SHP77 treated with DMSO at 0.1 percent for 48 hours (cell line): ENCODE measurements around the gene DDX1.

Experiments
- DNase-seq: peaks from one replicate; lab custom pipeline; 2025; lab: John Stamatoyannopoulos, UW

Gene DDX1

DNA sequence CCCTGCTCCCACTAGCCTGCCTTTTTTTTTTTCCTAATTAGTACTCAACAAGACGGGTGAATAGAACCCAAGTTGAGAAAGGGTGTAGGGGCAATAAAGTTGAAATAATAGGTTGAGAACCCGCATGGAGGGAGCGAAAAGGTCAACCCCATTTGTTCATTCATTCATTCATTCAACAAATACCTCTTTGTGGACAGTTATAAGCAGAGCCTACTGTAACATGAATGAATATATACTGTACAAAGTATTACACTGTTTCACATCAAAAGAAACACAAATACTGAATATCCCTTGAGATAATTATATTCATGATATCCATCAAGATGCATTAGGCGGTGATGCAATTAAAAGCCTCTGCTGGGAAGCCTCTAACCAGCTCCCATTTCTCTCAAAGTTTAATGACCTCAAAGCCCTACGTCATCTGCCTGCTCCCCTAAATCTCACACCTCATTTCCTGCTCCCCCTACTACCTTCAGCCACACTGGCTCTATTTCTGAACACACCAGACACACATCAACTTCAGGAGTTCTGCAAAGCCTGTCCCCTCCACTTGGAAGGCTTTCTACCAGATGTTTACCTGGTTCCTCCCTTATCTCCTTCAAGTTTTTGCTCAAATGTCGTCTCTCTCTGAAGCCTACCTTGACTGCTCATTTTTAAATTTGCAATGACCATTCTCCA is 29.2 kb upstream of the DDX1 start:
- no peak for DNase-seq

DNA sequence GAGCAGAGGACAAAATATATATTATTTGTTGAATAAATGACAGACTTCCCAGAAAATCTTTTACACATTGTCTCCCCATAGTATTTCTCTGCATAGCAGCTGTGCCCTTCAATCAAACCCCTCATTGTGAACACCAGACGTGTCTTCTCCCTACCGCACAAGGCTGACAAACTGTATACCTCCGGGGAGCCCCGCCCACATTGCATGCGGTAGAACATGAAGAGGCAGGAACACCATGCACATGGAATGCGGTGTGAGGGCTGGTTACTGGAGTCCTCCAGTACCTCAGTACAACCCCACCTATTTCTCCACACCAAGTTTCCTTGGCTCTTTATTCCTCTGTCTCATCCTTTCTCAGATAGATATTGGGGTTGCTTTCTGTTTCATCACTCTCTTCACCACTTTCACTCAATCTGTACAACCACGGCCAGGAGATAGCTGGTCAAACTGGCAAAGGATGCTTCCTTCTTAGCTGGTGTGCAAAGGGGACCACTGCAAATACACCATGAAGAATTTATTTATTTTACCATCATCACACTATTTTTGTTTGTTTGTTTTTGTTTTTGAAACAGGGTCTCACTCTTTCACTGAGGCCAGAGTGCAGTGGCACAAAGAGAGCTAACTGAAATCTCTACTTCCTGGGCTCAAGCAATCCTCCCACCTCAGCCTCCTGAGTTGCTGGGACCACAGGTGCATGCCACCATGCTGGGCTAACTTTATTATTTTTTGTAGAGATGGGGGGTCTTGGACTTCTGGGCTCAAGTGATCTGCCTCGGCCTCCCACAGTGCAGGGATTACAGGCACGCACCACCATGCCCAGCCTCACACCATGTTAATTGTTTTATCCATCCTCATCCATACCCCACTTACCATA is 28.2 kb upstream of the DDX1 start:
- no peak for DNase-seq

DNA sequence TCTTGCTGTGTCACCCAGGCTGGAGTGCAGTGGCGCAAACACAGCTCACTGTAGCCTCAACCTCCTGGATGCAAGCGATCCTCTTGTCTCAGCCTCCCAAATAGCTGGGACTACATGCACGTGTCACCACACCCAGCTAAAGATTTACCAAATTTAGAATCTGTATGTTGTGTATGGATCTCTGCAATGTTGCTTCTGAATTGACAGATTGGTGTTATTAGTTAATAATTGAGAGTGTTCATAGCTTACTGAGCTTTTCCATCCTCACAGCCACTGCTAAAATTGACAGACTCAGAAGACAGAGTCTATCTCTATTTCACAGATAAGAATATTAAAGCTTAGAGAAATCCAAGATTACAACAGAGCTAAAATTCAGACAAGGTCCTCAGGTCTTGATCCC is 26.3 kb upstream of the DDX1 start:
- no peak for DNase-seq

DNA sequence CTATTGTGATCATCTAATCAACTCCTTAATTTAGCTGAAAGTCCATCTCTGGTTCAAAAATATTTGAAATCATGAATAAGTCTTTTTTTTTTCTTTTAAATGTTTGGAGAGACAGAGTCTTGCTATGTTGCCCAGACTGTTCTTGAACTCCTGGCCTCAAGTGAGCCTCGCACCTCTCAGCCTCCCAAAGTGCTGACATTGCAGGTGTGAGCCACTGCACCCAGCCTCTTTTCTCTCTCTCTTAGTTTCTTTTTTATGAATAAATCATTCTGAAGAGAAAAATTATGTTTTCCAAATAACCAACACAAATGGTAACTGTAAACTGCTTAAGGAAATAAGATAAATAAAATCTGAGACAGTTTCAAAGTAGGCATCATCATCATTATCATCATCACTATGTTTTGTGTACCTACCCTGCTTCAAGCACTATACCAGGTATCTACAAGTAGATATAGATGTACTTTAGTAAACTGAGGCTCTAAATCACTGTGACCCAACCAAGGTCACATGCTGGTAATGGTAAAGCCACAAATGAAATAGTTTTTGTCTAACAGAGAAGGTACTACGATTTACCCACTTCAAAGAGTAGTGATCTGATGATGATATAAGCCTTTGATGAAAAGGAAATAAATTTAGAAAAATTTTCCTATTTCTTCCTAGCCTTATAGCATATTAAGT is 25.5 kb upstream of the DDX1 start:
- no peak for DNase-seq

DNA sequence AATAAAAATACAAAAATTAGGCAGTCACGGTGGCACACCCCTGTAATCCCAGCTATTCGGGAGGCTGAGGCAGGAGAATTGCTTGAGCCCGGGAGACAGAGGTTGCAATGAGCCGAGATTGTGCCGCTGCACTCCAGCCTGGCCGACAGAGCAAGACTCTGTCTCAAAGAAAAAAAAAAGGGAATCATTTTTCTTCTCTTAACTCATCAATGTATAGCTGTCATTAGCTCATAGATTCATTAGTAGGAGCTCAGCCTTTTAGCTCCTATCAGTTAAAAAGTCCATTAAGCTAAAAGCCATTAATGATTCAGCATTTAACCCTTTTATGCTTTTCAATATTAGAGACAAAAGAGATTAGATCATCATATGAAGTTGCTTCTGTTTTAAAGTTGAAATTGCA is 24.8 kb upstream of the DDX1 start:
- no peak for DNase-seq

DNA sequence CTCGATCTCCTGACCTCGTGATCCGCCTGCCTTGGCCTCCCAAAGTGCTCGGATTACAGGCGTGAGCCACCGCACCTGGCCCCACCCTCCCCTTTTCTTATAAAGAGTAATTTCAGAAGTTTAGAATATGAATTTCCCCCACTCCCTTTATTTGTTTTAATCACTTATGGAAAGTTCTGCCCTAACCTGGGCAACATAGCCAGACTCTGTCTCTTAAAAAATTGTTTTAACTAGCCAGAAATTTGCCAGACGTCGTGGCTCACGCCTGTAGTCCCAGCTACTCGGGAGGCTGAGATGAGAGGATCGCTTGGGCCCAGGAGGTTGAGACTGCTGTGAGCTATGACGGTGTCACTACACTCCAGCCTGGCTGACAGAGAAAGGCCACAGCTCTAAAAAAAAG is 22.8 kb upstream of the DDX1 start:
- no peak for DNase-seq

DNA sequence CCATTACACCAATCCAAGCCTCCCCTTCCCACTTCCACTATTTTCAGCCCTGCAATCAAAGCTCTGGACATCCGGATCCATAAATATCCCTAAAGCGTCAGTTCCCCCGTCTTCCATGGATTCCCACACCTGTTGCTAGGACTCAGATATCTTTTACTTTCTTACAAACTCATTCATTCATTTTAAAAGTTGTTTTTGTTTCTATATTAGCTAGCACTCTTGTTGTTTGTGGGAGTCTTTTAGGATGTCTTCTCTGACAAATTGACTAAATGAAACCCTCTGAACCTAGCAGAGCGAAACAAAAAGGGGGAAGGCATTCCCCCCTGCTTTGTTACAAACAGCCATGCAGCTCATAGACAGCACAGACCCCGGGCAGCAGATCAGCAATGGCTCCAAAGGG is 21.6 kb upstream of the DDX1 start:
- DNase-seq: no peak

DNA sequence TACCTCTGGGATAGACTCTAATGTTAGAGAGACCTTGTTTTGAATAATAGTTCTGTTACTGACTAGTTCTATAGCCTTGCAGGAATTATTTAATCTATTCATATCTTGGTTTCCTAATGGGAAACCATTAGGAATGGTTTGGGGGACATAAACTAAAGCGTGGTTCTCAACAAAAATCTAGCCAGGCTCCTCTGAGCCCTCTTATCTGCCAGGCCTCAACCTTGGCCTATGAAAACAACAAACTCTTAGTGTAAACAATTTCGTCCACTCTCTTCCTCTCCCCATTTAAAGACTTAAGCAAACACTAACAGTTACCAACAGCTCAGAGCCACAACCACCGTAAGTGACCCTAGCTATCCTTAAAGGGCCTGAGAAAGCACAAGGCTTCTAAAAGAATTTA is 19.9 kb upstream of the DDX1 start:
- no peak for DNase-seq

DNA sequence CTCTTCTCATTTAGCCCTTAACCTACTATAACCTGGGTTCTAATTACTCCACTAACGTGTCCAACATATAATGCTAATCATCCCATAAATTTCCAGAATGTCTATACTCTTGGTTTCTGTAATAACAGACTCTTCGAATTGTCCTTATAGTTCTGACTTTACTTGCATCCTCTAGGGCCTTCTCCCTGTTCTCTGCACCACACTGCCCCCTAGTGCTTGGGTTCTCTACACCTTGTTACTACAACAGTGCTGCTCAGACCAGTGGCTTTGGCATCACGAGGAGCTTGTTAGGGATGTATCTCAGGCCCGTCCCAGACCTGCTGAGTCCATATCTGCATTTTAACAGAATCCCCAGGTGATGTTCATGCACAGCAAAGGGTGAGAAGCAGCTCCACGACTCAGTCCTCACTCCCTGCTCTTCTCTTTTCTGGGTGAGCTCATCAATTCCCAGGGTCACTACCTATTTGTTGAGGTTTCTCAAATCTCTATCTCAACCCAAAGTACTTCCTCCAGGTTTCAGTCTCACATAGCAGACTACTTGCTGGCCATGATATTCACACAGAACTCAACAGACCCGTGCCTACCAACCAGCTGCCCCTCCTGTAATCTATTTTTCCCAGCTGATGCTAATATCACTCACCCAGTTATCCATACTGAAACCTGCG is 14.5 kb upstream of the DDX1 start:
- DNase-seq: peak; percentile 81

DNA sequence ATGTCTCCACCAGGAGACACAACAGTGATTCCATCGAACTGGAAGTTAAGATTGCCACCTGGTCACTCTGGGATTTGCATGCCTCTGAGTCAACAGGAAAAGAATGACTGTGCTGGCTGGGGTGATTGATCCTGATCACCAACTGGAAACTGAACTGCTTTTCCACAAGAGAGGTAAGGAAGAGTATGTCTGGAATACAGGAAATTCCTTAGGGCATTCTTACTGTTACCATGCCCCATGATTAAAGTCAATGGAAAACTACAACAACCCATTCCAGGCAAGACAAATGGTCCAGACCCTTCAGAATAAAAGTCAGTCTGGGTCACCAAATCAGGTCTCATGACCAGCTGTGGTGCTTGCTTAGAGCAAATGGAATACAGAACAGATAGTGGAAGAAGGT is 12.0 kb upstream of the DDX1 start:
- DNase-seq: no peak

DNA sequence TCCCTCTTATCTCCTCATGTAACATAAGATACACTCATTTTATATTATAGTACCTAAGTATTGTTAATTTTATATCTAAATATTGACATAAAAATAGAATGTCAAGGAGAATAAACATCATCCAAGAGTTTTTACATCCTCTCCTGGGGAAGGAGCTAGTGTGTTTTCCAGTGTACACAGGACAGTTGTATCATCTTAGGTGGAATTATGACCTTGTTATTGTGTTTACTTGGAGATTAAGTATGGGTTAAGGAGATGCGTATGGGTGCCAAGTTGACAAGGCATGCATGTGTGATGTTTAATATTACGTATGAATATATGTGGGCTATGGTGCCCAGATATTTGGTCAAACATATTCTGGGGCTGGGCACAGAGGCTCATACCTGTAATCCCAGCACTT is 11.2 kb upstream of the DDX1 start:
- DNase-seq: no peak

DNA sequence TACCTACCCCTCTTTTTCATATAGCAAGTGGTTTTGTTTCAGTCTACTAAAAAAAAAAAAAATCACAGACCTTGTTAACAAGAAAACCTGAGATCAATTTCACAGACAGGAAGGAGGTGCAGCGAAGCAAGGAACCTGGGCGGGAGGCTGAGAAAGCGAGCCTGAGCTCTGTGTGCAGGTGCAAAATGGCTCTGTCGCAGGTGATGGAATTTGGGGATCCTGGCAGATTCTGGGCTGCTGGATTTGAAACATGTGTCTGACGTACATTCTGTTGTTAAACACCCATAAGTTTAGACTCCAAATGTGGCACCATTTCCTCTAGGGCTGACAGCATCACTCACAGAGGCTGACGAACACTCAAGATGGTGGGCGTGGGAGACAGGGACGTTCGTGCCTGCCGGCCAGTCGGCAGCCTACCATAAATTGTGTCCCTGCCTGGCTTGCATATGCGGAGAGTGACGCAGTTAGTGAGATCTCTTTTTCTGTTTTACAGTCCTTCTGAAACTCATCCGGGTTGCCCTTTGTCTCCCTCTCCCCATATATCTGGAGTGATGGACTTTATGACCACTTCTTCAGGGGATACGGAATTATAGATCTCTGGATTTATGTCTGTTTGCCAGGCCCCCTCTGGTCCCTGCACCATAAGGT is 8.8 kb upstream of the DDX1 start:
- DNase-seq: no peak

DNA sequence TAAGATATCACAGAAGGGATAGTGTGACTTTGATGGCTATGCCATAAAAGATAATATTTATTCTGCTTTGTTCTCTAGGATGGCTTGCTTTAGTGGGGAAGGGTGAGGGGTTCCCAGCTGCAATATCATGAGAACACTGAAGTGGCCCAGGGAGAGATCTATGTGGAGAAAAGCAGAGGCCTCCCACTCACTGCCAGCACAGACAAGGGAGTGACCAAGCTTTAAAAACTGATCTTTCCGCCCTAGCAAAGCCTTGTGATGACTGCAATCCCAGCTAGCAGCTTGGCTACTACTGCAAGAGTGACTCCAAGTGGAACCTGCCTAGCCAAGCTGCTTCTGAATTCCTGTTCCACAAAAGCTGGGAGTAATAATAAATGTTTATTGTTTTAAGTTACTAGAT is 7.8 kb upstream of the DDX1 start:
- DNase-seq: no peak

DNA sequence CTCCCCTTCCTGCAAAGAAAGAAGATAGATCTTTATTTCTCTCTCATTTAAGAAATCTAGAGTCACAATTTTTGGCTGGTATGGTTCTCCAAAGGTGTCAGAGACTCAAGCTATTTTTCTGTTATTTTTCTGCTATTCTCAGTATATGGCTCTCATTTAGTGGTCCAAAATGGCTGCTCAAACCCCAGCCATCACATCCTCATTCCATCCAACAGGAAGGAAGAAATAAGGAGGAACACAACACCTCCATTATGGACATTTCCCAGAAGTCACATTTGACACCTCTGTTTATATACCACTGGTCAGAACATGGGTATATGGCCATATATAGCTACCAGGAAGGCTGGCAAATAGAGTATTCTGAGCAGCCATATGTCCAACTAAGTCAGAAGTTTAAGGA is 7.4 kb upstream of the DDX1 start:
- no peak for DNase-seq

DNA sequence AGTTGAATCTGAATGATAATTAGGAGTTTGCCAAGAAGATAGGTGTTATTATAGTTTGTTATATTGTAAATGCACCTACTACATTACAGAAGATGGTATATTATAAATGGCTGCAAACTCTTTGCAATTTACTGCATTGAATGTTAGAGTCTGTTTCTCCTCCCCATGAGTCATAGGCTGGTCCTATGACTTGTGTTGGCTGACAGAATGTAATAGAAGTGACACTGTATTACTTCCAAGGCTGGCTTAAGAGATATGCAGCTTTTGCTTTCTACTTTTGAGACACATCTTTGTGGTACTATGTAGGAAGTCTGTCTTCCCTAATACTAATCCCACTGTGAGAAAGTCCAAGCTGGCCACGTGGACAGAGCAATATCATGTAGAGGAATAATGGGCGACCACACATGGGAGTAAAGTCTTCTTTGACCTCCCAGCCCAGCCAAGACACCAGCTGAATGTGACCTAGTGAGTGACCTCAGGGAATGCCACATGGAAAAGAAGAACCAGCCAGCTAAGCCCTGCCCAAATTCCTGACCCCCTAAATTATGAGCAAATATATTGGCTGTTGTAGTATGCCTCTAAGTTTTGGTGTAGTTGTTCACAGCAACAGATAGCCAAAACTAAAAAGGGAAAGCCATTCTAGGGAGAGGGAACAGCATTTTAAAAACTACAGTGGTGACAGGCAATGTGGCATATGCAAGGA is 6.8 kb upstream of the DDX1 start:
- DNase-seq: no peak

DNA sequence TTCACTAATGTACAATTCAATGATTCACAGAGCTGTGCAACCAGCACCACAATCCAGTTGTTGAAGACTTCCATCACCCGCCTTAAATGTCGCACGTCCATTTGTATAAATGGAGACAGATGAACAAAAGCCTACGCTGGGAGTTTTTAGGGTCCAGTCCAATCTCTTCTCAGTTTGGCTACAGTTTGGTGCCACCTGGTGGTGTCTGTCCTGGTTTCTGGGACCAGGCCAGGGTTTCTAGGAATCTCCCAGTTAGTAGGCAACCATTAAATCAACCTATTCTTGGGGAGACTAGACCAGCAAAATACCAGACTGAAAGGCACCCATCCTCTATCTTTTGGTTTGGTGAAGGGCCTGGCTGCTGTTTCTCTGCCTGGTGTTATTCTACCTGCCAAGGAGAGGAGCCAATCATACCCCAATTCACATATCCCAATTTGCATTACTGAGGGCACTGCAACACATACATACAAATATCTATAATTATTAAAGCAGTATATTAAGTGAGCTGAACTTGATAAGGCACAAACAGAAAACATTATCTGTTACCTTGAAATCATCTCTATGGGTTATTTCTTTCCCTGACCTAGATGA is 3.2 kb upstream of the DDX1 start:
- DNase-seq: peak; percentile 64

DNA sequence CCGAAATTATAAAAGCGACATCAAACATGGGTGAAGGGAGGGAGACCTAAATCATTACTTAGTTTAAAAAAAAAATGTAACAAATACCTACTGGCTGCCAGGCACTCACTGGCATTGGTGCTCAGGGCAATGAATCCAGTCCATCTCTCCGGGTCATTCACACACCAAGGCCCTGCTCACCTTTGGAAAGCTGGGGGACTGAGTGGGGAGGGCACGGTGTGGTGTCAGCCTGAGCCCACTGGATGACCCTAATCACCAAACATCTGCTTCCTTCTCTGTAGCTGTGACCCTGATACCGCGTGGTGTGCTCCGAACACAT is 336 bp upstream of the DDX1 start:
- no peak for DNase-seq

DNA sequence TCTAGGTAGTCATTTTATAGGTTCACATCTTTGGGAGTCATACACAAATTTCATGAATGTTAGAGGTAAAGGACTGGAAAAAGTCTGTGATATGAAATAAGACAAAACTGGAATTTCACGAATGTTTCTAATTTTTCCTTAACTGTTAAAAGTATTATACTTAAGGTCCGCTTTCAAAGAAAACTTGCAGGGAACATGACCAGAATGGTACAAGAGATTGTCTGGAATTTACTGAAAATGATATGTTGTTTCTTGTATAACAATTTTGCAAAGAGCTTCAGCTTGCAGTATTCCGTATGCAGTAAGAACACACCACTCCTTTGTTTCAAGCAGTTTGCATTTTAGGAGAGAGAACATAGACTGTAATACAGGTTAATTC is 1.6 kb downstream of the DDX1 start:
- no peak for DNase-seq

DNA sequence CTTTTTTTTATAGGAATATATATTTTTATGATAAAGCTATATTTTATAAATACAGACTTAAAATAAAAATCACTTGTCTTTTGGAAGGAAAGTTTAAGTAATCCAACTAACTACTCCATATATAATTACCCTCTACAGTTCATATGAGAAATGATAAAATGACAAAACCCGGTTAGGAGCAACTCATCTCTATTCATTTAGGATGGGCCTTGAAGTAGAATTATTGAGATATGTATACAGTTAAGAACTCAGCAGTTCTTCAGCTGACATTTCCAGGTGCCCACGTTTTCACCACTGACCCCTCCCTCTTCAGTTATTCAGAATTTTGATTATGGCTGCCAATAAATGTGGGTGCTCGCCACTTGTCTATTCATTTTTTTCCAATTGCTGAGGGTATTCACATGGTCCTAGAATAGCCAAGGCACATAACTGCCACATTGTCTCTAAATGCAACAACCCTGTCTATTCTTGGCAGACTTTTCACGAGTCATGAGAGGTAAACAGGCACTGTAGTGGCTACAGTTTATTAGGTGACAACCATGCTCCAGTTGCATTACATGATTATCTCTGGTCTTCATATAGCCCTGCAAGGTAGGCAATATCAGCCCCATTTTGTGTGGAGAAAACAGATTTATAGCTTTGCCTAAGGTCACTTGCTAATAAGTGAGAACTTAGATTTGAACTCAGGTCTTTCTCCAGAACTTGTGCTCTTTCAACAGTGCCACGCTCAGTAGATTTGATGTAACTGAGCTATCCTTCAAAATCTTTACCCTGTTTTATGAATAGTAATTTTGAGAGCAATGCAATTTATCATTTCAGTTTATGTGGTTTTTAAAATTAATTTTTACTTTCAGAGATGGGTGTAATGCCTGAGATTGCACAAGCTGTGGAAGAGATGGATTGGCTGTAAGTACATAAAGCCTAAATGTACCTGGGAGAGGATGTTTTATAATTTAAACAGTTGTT is 2.9 kb downstream of the DDX1 start:
- DNase-seq: no peak

DNA sequence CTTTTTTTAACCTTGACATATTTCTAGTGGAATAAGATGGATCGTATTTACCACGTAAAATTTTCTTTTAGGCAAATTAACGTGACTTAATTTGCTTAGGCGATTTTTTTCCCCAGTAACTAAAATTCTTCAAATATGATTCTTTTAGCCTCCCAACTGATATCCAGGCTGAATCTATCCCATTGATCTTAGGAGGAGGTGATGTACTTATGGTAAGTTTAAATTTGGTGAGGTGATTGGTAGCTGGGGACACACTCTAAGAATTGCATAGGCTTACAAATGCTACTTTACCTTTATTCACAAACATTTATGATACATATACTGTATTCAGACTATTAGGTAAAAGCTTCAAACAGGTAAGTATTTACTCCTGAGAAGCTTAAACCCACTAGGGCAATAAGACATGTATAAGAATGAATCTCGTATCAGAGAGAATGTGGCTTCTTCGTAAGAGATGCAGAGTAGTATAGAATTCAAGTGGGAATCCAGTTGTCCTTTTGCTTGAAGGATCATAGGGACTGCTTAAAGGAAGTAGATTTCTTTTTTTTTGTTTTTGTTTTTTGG is 3.8 kb downstream of the DDX1 start:
- no peak for DNase-seq
